Bronchial epithelial cell (primary cell): ENCODE results near the gene TMEM81. TPM values are rescaled to one million over a fixed set of nuclear protein-coding genes. Genes with fewer than 3 reads are reported as not detected.

ENCODE experiments used
- DNase-seq: peaks from one replicate; pipeline ENCODE4 v3.0.0-alpha.2; 2010; ENCODE audit warnings: low read depth
- FAIRE-seq: peaks from 2 replicates; lab custom pipeline; 2011; peaks lifted over from hg19 to GRCh38; lab: Jason Lieb, UNC
- H3K27me3 ChIP-seq: 2 replicates; pipeline ENCODE4 v1.5.1; 2011; ENCODE audit warnings: low read length; ENCODE audit not compliant: control insufficient read depth, insufficient read depth
- H3K36me3 ChIP-seq: 2 replicates; pipeline ENCODE4 v1.5.1; 2011; ENCODE audit warnings: low read length; ENCODE audit not compliant: control insufficient read depth, insufficient read depth
- H3K4me3 ChIP-seq: 2 replicates; pipeline ENCODE4 v1.5.1; 2011; ENCODE audit warnings: mild to moderate bottlenecking, low read depth, low read length, control low read depth
- CTCF ChIP-seq: IDR thresholded peaks from 2 replicates; pipeline ENCODE4 v1.5.1; 2011; ENCODE audit warnings: mild to moderate bottlenecking, moderate library complexity, low read length, control low read depth, inconsistent platforms; ENCODE audit not compliant: insufficient read depth, severe bottlenecking
- total RNA-seq: library from RNA; depleted of rRNA; stranded (reverse); fragments of >200 nt; gene quantifications from 2 replicates; pipeline ENCODE4 v1.2.1, GENCODE V29; 2014

Gene TMEM81
- total RNA-seq, 1 donor from 2014 or later = 1.6 TPM

- H3K36me3 ChIP-seq = no peaks in the 10 kb centered on the region
- FAIRE-seq = no peak
- H3K4me3 ChIP-seq = no peak overlapping the region
- no peak for TF ChIP-seq CTCF
- peaks cover 1% of the 10 kb centered on the region for H3K27me3 ChIP-seq
- DNase-seq = no peak
These were observed 12.0 kb downstream of the TMEM81 start for GRCh38 chr1:205072286-205072685.

GRCh38 chr1:205071801-205072200, 12.5 kb downstream of the TMEM81 start:
- no peak for TF ChIP-seq CTCF
- Histone ChIP-seq H3K4me3 (no peak overlapping the region), H3K36me3 (no peaks in the 10 kb centered on the region), H3K27me3 (peaks cover 1% of the 10 kb centered on the region)
- FAIRE-seq (no peak), DNase-seq (no peak)

GRCh38 chr1:205071028-205071409, 13.2 kb downstream of the TMEM81 start:
- FAIRE-seq = no peak

GRCh38 chr1:205069371-205070125, 14.7 kb downstream of the TMEM81 start:
- DNase-seq = no peak
- Histone ChIP-seq H3K4me3 (no peak overlapping the region), H3K27me3 (peaks cover 3% of the 10 kb centered on the region), H3K36me3 (no peaks in the 10 kb centered on the region)
- no peak for FAIRE-seq
- TF ChIP-seq CTCF = no peak

More at GRCh38 chr1:205071028-205071409, 13.2 kb downstream of the TMEM81 start:
- no peak for TF ChIP-seq CTCF
- no peaks in the 10 kb centered on the region for H3K36me3 ChIP-seq
- no peak for DNase-seq
- H3K27me3 ChIP-seq = peaks cover 3% of the 10 kb centered on the region
- no peak overlapping the region for H3K4me3 ChIP-seq

GRCh38 chr1:205068457-205069040, 15.7 kb downstream of the TMEM81 start:
- Histone ChIP-seq H3K36me3 (no peaks in the 10 kb centered on the region), H3K4me3 (no peak overlapping the region), H3K27me3 (peaks cover 3% of the 10 kb centered on the region)
- FAIRE-seq (no peak), DNase-seq (no peak)
- no peak for TF ChIP-seq CTCF
